OCI-LY1 (cell line): Measurements from ENCODE around the gene PAWR.

Experiments
- H2AFZ ChIP-seq: fragments of 200-600 bp; sonication (generic), shearing (Covaris generic); 2 replicates; pipeline ENCODE4 v1.6.0; 2014; ENCODE audit warnings: antibody characterized with exemption, mild to moderate bottlenecking, low read length
- H3F3A ChIP-seq: fragments of 200-600 bp; sonication (generic), shearing (Covaris generic); 2 replicates; pipeline ENCODE4 v1.6.0; 2014; ENCODE audit warnings: mild to moderate bottlenecking, antibody characterized with exemption, low read length, moderate library complexity; ENCODE audit not compliant: insufficient read depth
- H3K27ac ChIP-seq: fragments of 200-600 bp; sonication (generic); 2 replicates; pipeline ENCODE4 v1.5.1; 2014; ENCODE audit warnings: low read length, mixed run types, mild to moderate bottlenecking, low read depth; ENCODE audit not compliant: poor library complexity, severe bottlenecking
- H3K27me3 ChIP-seq: fragments of 200-600 bp; sonication (generic); 2 replicates; pipeline ENCODE4 v1.6.0; 2014; ENCODE audit warnings: antibody characterized with exemption, mild to moderate bottlenecking, low read length, moderate library complexity; ENCODE audit not compliant: insufficient read depth
- H3K36me3 ChIP-seq: fragments of 200-600 bp; sonication (generic); 2 replicates; pipeline ENCODE4 v1.6.1; 2014; ENCODE audit warnings: mild to moderate bottlenecking, antibody characterized with exemption, low read length, moderate library complexity, mixed read lengths; ENCODE audit not compliant: insufficient read depth
- H3K4me1 ChIP-seq: fragments of 200-600 bp; sonication (generic); 2 replicates; pipeline ENCODE4 v1.5.1; 2014; ENCODE audit warnings: mild to moderate bottlenecking, low read length, moderate library complexity; ENCODE audit not compliant: insufficient read depth, severe bottlenecking
- H3K4me2 ChIP-seq: fragments of 200-600 bp; sonication (generic), shearing (Covaris generic); 2 replicates; pipeline ENCODE4 v1.6.1; 2014; ENCODE audit warnings: low read length
- H3K4me3 ChIP-seq: fragments of 200-600 bp; sonication (generic); 2 replicates; pipeline ENCODE4 v1.5.1; 2014; ENCODE audit warnings: low read length, low read depth, mild to moderate bottlenecking, mixed read lengths; ENCODE audit not compliant: poor library complexity, severe bottlenecking
- H3K79me2 ChIP-seq: fragments of 200-600 bp; shearing (Covaris generic); 2 replicates; pipeline ENCODE4 v1.6.1; 2016; ENCODE audit warnings: mixed run types, low read length, mixed read lengths; ENCODE audit not compliant: insufficient read depth
- H3K9ac ChIP-seq: fragments of 200-600 bp; sonication (generic), shearing (Covaris generic); 2 replicates; pipeline ENCODE4 v1.6.1; 2014; ENCODE audit warnings: mild to moderate bottlenecking, low read length, mixed read lengths
- H3K9me2 ChIP-seq: fragments of 200-600 bp; sonication (generic), shearing (Covaris generic); 2 replicates; pipeline ENCODE4 v1.6.1; 2014; ENCODE audit warnings: low read depth, mild to moderate bottlenecking, low read length, mixed read lengths
- H3K9me3 ChIP-seq: fragments of 200-600 bp; shearing (Covaris generic); 2 replicates; pipeline ENCODE4 v1.6.1; 2014; ENCODE audit warnings: low read length, mixed read lengths
- H4K20me1 ChIP-seq: fragments of 200-600 bp; sonication (generic), shearing (Covaris generic); 2 replicates; pipeline ENCODE4 v1.6.0; 2016; ENCODE audit warnings: mild to moderate bottlenecking, low read length; ENCODE audit not compliant: insufficient read depth
- EZH2 ChIP-seq: fragments of 200-600 bp; sonication (generic), shearing (Covaris generic); IDR thresholded peaks from 2 replicates; pipeline ENCODE4 v1.8.0; 2017; ENCODE audit warnings: borderline replicate concordance, mixed run types, mild to moderate bottlenecking, antibody characterized with exemption, low read length, moderate library complexity, mixed read lengths
- TF ChIP-seq, protein P1 (sequence below): fragments of 200-600 bp; sonication (generic), shearing (Covaris generic); IDR thresholded peaks from 2 replicates; pipeline ENCODE4 v1.5.1; 2017; ENCODE audit warnings: mild to moderate bottlenecking, antibody characterized with exemption, low read length, moderate library complexity, mixed read lengths

Gene PAWR

DNA sequence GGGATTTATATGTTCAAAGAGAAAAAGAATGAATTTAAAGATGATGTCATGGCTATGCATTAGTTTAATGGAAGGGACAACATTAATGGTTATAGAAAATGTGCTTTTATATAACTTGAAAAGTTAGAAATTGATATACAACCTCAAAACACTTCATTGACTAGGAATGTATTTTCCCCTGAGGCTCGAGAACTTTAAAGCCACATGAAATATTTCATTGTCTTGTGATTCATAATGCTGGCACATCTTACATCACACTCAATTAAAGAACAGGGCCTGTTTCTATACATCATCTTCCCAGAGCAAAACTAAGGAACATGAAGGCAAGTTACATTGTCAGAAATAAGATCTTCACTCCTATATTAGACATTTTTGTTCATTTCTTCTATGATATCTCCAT is 35.2 kb upstream of the PAWR start:
- H3K9ac ChIP-seq = no peak overlapping the region
- no peaks in the 10 kb centered on the region for H3K9me2 ChIP-seq
- H3F3A ChIP-seq = no peaks in the 10 kb centered on the region
- H3K36me3 ChIP-seq = no peaks in the 10 kb centered on the region
- no peaks in the 10 kb centered on the region for H3K9me3 ChIP-seq
- H3K27ac ChIP-seq = no peak overlapping the region
- no peaks in the 10 kb centered on the region for H3K27me3 ChIP-seq
- H3K4me1 ChIP-seq = no peaks in the 10 kb centered on the region
- H4K20me1 ChIP-seq = no peaks in the 10 kb centered on the region
- H2AFZ ChIP-seq = no peak overlapping the region
- H3K79me2 ChIP-seq = no peaks in the 10 kb centered on the region
- no peak overlapping the region for H3K4me2 ChIP-seq
- no peak overlapping the region for H3K4me3 ChIP-seq
- TF ChIP-seq, protein P1, sequence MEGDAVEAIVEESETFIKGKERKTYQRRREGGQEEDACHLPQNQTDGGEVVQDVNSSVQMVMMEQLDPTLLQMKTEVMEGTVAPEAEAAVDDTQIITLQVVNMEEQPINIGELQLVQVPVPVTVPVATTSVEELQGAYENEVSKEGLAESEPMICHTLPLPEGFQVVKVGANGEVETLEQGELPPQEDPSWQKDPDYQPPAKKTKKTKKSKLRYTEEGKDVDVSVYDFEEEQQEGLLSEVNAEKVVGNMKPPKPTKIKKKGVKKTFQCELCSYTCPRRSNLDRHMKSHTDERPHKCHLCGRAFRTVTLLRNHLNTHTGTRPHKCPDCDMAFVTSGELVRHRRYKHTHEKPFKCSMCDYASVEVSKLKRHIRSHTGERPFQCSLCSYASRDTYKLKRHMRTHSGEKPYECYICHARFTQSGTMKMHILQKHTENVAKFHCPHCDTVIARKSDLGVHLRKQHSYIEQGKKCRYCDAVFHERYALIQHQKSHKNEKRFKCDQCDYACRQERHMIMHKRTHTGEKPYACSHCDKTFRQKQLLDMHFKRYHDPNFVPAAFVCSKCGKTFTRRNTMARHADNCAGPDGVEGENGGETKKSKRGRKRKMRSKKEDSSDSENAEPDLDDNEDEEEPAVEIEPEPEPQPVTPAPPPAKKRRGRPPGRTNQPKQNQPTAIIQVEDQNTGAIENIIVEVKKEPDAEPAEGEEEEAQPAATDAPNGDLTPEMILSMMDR = no peak
- no peak for TF ChIP-seq EZH2

DNA sequence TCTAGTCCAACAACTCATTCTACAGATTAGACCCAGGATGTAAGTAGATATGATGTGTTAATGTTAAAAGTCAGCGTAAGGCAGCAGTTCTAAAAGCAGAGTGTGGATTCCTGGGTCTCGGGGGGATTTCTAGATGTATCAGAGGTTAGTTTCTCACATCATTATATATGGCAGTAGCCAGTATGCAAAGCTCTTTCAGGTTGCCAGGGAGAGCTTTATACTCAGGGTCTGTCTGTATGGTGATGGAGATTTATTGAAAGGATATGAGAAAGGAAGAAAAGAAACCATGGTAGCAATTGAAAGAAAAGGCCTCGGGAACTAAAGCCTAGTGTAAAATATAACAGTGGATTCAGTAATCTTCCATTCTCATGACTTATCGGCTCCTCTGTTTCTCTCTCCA is 26.2 kb upstream of the PAWR start:
- TF ChIP-seq, protein P1 = no peak
- TF ChIP-seq EZH2 = no peak
- no peaks in the 10 kb centered on the region for H4K20me1 ChIP-seq
- no peak overlapping the region for H3K27ac ChIP-seq
- H3K27me3 ChIP-seq = no peaks in the 10 kb centered on the region
- H3K4me2 ChIP-seq = no peak overlapping the region
- no peak overlapping the region for H3K4me3 ChIP-seq
- no peaks in the 10 kb centered on the region for H3K9me3 ChIP-seq
- no peaks in the 10 kb centered on the region for H3K4me1 ChIP-seq
- H2AFZ ChIP-seq = no peak overlapping the region
- H3K79me2 ChIP-seq = no peaks in the 10 kb centered on the region
- no peaks in the 10 kb centered on the region for H3F3A ChIP-seq
- no peaks in the 10 kb centered on the region for H3K9me2 ChIP-seq
- H3K9ac ChIP-seq = no peak overlapping the region
- H3K36me3 ChIP-seq = no peaks in the 10 kb centered on the region

DNA sequence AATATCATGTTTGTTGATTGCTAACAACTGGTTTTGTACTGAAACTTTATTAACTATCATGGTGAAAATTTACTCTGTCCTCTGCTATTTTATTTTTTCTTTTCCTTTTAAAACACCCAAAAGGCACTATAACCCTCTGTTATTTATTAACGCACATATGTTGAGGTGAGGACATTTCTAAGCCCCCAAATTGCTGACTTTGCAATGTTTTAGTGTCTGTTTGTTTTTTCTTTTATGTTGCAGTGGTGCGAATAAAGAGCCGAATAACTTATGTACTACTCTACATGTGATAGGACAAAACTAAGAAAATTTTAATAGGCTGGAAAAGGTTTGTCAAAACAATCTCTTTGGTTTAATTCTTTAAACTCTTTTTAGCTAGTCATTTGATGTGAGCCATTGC is 24.5 kb upstream of the PAWR start:
- H3K9ac ChIP-seq = no peak overlapping the region
- no peaks in the 10 kb centered on the region for H3F3A ChIP-seq
- no peaks in the 10 kb centered on the region for H3K36me3 ChIP-seq
- H3K9me3 ChIP-seq = no peaks in the 10 kb centered on the region
- H4K20me1 ChIP-seq = no peaks in the 10 kb centered on the region
- H3K27me3 ChIP-seq = no peaks in the 10 kb centered on the region
- no peak overlapping the region for H3K4me2 ChIP-seq
- H2AFZ ChIP-seq = no peak overlapping the region
- H3K4me3 ChIP-seq = no peak overlapping the region
- H3K79me2 ChIP-seq = no peaks in the 10 kb centered on the region
- no peaks in the 10 kb centered on the region for H3K9me2 ChIP-seq
- no peak for TF ChIP-seq EZH2
- TF ChIP-seq, protein P1 = no peak
- no peaks in the 10 kb centered on the region for H3K4me1 ChIP-seq
- no peak overlapping the region for H3K27ac ChIP-seq
